Fibroblast of pulmonary artery (primary cell): ENCODE data around the gene BCO1.

Experiments
- DNase-seq: peaks from one replicate; pipeline ENCODE4 v3.0.0-alpha.2; 2010; ENCODE audit warnings: low read depth
- H3K4me3 ChIP-seq: replicated peaks from 2 replicates; pipeline ENCODE4 v1.5.1; 2011; ENCODE audit warnings: low read depth, mild to moderate bottlenecking, control low read depth, low read length, moderate library complexity
- TF ChIP-seq, protein P1 (sequence below): IDR thresholded peaks from 2 replicates; pipeline ENCODE4 v1.5.1; 2011; ENCODE audit warnings: mild to moderate bottlenecking, control low read depth, low read length, inconsistent platforms; ENCODE audit errors: missing control alignments

The BCO1 gene

DNA sequence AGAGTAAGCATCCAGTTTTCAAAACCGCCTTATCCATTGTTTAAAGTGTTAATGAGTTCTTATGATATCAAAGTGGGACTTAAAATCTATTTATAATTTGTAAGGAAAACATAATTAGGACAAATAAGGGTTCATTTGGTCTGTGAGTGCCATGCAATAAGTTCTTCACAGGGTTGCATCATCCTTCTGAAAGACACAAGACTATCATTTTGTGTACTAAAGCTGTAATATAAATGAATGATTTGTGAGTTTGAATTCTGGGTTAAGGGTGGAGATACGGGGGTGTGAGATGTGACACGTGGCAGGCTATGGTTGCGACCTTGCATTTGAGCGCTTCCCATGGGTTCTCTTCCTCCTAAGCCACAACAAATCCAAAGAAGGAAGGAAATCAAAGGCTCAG lies 83.0 kb downstream of the BCO1 start:
- no peak overlapping the region for H3K4me3 ChIP-seq
- TF ChIP-seq, protein P1, sequence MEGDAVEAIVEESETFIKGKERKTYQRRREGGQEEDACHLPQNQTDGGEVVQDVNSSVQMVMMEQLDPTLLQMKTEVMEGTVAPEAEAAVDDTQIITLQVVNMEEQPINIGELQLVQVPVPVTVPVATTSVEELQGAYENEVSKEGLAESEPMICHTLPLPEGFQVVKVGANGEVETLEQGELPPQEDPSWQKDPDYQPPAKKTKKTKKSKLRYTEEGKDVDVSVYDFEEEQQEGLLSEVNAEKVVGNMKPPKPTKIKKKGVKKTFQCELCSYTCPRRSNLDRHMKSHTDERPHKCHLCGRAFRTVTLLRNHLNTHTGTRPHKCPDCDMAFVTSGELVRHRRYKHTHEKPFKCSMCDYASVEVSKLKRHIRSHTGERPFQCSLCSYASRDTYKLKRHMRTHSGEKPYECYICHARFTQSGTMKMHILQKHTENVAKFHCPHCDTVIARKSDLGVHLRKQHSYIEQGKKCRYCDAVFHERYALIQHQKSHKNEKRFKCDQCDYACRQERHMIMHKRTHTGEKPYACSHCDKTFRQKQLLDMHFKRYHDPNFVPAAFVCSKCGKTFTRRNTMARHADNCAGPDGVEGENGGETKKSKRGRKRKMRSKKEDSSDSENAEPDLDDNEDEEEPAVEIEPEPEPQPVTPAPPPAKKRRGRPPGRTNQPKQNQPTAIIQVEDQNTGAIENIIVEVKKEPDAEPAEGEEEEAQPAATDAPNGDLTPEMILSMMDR: no peak
- DNase-seq: no peak

- TF ChIP-seq, protein P1: no peak
- no peak for DNase-seq
- H3K4me3 ChIP-seq: no peak overlapping the region
Observed at GRCh38 chr16:81324808-81325207, 86.3 kb downstream of the BCO1 start.

GRCh38 chr16:81327011-81327410 lies 88.5 kb downstream of the BCO1 start:
- TF ChIP-seq, protein P1: no peak
- no peak for DNase-seq
- no peak overlapping the region for H3K4me3 ChIP-seq

- no peak overlapping the region for H3K4me3 ChIP-seq
- no peak for DNase-seq
- TF ChIP-seq, protein P1: no peak
Observed at GRCh38 chr16:81327447-81328196, 89.1 kb downstream of the BCO1 start.

DNA sequence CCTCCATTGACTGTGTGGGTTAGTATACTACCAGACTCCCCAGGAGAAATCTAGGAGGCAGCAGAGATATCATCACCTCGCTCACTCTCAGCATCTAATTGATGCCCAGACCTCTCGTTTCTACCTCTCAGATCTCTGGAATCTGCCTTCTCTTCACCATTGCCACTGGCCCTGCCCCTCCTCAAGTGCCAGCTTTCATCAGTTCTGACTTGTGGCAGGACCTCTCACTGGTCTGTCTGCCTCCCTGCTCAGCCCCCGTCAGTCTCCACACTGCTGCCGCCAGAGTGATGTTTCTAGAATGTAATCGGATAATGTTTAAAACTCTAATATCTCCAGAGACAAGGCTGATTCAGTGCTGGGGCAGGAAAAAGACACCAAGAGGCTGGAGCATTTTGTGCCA lies 91.5 kb downstream of the BCO1 start:
- TF ChIP-seq, protein P1: no peak
- H3K4me3 ChIP-seq: no peak overlapping the region
- no peak for DNase-seq

DNA sequence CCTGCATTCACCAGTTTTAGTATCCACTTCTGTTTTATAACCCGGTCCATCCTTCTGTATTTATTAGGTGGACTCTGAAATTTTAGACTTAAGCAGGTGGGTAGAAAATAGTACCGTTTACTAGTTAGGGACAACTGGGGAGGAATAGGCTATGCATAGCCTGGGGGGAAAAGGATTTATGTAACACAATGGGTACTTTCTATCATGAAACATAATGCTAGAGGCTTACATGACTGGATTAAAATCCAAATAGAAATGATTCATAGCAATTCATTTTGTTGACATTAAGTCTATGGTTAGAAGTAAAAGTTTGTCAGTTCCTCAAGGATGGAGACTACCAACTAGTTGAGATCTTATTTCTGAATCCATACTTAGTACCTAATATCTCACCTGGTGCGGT lies 94.9 kb downstream of the BCO1 start:
- DNase-seq: no peak
- TF ChIP-seq, protein P1: no peak

DNA sequence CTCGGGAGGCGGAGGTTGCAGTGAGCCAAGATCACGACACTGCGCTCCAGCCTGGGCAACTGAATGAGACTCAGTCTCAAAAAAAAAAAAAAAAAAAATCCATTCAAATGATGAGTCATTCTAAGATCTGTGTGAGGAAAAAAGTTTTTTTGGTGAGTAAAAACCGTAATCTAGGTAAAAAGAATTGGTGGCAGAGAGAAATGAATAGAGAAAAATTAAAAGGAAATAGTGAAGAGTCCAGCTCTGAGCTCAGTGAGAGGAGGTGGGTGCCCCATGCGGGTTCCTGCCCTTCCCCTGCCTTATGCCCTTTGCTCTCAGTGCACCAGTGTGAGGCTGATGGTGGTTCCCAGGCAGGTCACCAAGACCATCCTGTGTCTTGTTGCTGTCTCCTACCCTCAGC lies 97.2 kb downstream of the BCO1 start:
- DNase-seq: no peak
- H3K4me3 ChIP-seq: no peak overlapping the region
- TF ChIP-seq, protein P1: no peak

More for the DNA sequence above, 94.9 kb downstream of the BCO1 start:
- no peak overlapping the region for H3K4me3 ChIP-seq
